GM12878 (cell line): Measurements from ENCODE around the gene TDRD7. TPM values are rescaled to one million over a fixed set of nuclear protein-coding genes. Genes with fewer than 3 reads are reported as not detected.

Experiments
- ATAC-seq: fragments of 200-7000 bp; cut with Tn5 transposase; 3 replicates; pipeline ENCODE4 v1.9.1; 2020; ENCODE audit warnings: mild to moderate bottlenecking, moderate library complexity
- BruUV-seq: library from RNA; stranded (reverse); fragments of 400-500 nt; replicated peaks from 2 replicates; lab custom pipeline; 2021; lab: Mats Ljungman, UMichigan
- CTCF ChIA-PET: fragments of 300-600 bp; sonication (Branson Sonifier 250); formaldehyde crosslinking; extraction: SDS; loops from one replicate; lab custom pipeline; 2021; ENCODE audit warnings: inconsistent platforms; lab: Yijun Ruan, JAX
- POLR2A ChIA-PET: fragments of 350-600 bp; formaldehyde crosslinking; extraction: SDS; loops from one replicate; lab custom pipeline; 2021; ENCODE audit warnings: inconsistent platforms; lab: Charles Lee
- RAD21 ChIA-PET: fragments of 300-600 bp; sonication (Branson Sonifier 250); formaldehyde crosslinking; loops from one replicate; lab custom pipeline; 2023; ENCODE audit warnings: antibody characterized with exemption; ENCODE audit not compliant: unreplicated experiment; lab: Charles Lee
- SMC1A ChIA-PET: fragments of 300-600 bp; sonication (Branson Sonifier 250); formaldehyde crosslinking; loops from one replicate; lab custom pipeline; 2023; ENCODE audit not compliant: unreplicated experiment, uncharacterized antibody; lab: Charles Lee
- DNase-seq: peaks from one replicate; pipeline ENCODE4 v3.0.0-alpha.2; 2011; ENCODE audit warnings: low read depth, low spot score
- FAIRE-seq: peaks from 3 replicates; lab custom pipeline; 2011; peaks lifted over from hg19 to GRCh38; lab: Jason Lieb, UNC
- H2AFZ ChIP-seq: 2 replicates; pipeline ENCODE4 v1.6.0; 2011; ENCODE audit warnings: low read depth, low read length, control low read depth; ENCODE audit not compliant: control insufficient read depth
- H3K27ac ChIP-seq: 2 replicates; pipeline ENCODE4 v1.5.1; 2011; ENCODE audit warnings: control low read depth; ENCODE audit not compliant: control insufficient read depth, insufficient read depth
- H3K27me3 ChIP-seq, 2 experiments: replicated peaks in 1 of 2; 2 replicates each; pipeline versions ENCODE4 v1.6.0 to v1.6.1; 2011; ENCODE audit warnings: low read length in 1 of 2; ENCODE audit not compliant: control insufficient read depth in 2 of 2, insufficient read depth in 2 of 2
- H3K36me3 ChIP-seq, 2 experiments: 2 replicates each; pipeline ENCODE4 v1.5.1; 2011; ENCODE audit warnings: low read length in 1 of 2; ENCODE audit not compliant: control insufficient read depth in 2 of 2, insufficient read depth in 2 of 2
- H3K4me1 ChIP-seq: 2 replicates; pipeline ENCODE4 v1.6.1; 2011; ENCODE audit warnings: mild to moderate bottlenecking, low read length, moderate library complexity, mixed read lengths; ENCODE audit not compliant: control insufficient read depth, insufficient read depth
- H3K4me2 ChIP-seq: 2 replicates; pipeline ENCODE4 v1.6.0; 2011; ENCODE audit warnings: control low read depth; ENCODE audit not compliant: control insufficient read depth, insufficient read depth
- H3K4me3 ChIP-seq: fragments of 200-600 bp; sonication (generic); 2 replicates; pipeline ENCODE4 v1.5.1; 2016
- H3K79me2 ChIP-seq: 2 replicates; pipeline ENCODE4 v1.6.0; 2011; ENCODE audit warnings: low read length; ENCODE audit not compliant: control insufficient read depth, insufficient read depth
- H3K9ac ChIP-seq: 2 replicates; pipeline ENCODE4 v1.8.0; 2011; ENCODE audit warnings: low read length, control low read depth, mixed read lengths; ENCODE audit not compliant: control insufficient read depth, insufficient read depth
- H3K9me3 ChIP-seq: replicated peaks from 3 replicates; pipeline ENCODE4 v1.5.1; 2011; ENCODE audit warnings: mild to moderate bottlenecking, low read length; ENCODE audit not compliant: control insufficient read depth, insufficient read depth
- H4K20me1 ChIP-seq: 2 replicates; pipeline ENCODE4 v1.6.0; 2011; ENCODE audit not compliant: control insufficient read depth, insufficient read depth
- CHD2 ChIP-seq: IDR thresholded peaks from 2 replicates; pipeline ENCODE4 v1.6.1; 2011; ENCODE audit warnings: low read depth, low read length, improper control_type of control experiment, borderline replicate concordance
- CREM ChIP-seq: IDR thresholded peaks from 2 replicates; pipeline ENCODE4 v1.6.1; 2014; ENCODE audit warnings: antibody characterized with exemption, low read depth
- CUX1 ChIP-seq: IDR thresholded peaks from 2 replicates; pipeline ENCODE4 v1.6.1; 2012; ENCODE audit warnings: improper control_type of control experiment, low read depth, low read length; ENCODE audit not compliant: insufficient replicate concordance
- ELK1 ChIP-seq: IDR thresholded peaks from 2 replicates; pipeline ENCODE4 v1.6.1; 2012; ENCODE audit warnings: low read depth, low read length, improper control_type of control experiment
- IKZF2 ChIP-seq, 2 experiments: fragments of 450-650 bp; IDR thresholded peaks; 2 replicates each; pipeline ENCODE4 v1.6.1; 2017; ENCODE audit warnings: mild to moderate bottlenecking in 2 of 2, moderate library complexity in 2 of 2
- NFIC ChIP-seq: IDR thresholded peaks from 2 replicates; pipeline ENCODE4 v1.6.1; 2012; ENCODE audit warnings: low read depth, mild to moderate bottlenecking, inconsistent platforms, low read length, moderate library complexity
- PKNOX1 ChIP-seq: fragments of 450-650 bp; IDR thresholded peaks from 2 replicates; pipeline ENCODE4 v1.6.1; 2016; ENCODE audit warnings: mild to moderate bottlenecking
- RAD51 ChIP-seq: fragments of 450-650 bp; IDR thresholded peaks from 2 replicates; pipeline ENCODE4 v1.6.1; 2016; ENCODE audit warnings: moderate library complexity, mild to moderate bottlenecking, inconsistent platforms
- RUNX3 ChIP-seq: IDR thresholded peaks from 2 replicates; pipeline ENCODE4 v1.6.1; 2012; ENCODE audit warnings: low read length, inconsistent platforms
- TCF12 ChIP-seq: IDR thresholded peaks from 2 replicates; pipeline ENCODE4 v1.6.1; 2011; ENCODE audit warnings: low read depth, mild to moderate bottlenecking, low read length
- TCF3 ChIP-seq: IDR thresholded peaks from 2 replicates; pipeline ENCODE4 v1.6.1; 2012; ENCODE audit warnings: low read depth, mild to moderate bottlenecking, low read length, borderline replicate concordance; ENCODE audit not compliant: insufficient read depth
- ZNF274 ChIP-seq: IDR thresholded peaks from one replicate; pipeline ENCODE4 v1.8.0; 2011; ENCODE audit not compliant: insufficient read length, insufficient read depth
- WGBS: methylation state at CpG from one replicate; pipeline ENCODE4 v1.1.6; 2016; ENCODE audit warnings: low lambda C conversion rate; ENCODE audit not compliant: insufficient replicate concordance, insufficient coverage; ENCODE audit errors: missing lambda C conversion rate; 5-methylcytosine and 5-hydroxymethylcytosine counted together
- in situ Hi-C: fragments of 300-500 bp; cut with MboI; formaldehyde crosslinking; loops from 9 replicates; pipeline ENCODE4 v1.14.3; 2018; ENCODE audit warnings: mixed read lengths
- intact Hi-C: fragments of 100-400 bp; cut with micrococcal nuclease; formaldehyde crosslinking; loops from one replicate; pipeline ENCODE4 v1.14.2; 2022; ENCODE audit not compliant: unreplicated experiment
- polyA plus RNA-seq, 11 experiments: library from polyadenylated mRNA; depleted of rRNA in 4 of 11; unstranded in 6 of 11; stranded (reverse) in 5 of 11; fragments of >200 nt; fragmentation: Nextera tagmentation in 4 of 11; fragmentation: Illumina TruSeq in 1 of 11; extraction: Ambion mirVana in 4 of 11; extraction: Trizol in 1 of 11; gene quantifications; 1 replicate in 1 of 11; 2 replicates in 10 of 11; pipeline versions ENCODE4 v1.2.1 to v1.2.3, GENCODE V29; 2011 to 2016; ENCODE audit warnings: inconsistent platforms in 2 of 11, missing spikeins in 2 of 11, low read depth in 1 of 11
- total RNA-seq, 4 experiments: library from RNA; depleted of rRNA in 3 of 4; stranded (reverse); fragments of >200 nt in 3 of 4; fragmentation: Illumina TruSeq in 1 of 4; extraction: Trizol in 1 of 4; gene quantifications; 2 replicates each; pipeline versions ENCODE4 v1.2.1 to v1.2.3, GENCODE V29; 2013 to 2021

TDRD7 gene
- total and polyA plus RNA-seq, 10 of the 15 experiments (the other 5 are each of a cell fraction or from before 2014, with no cell fraction given) = 5.7 to 26.4 (median 16.2) TPM

GRCh38 chr9:97374811-97375210, 37.1 kb upstream of the TDRD7 start (continued):
- no peak for TF ChIP-seq PKNOX1
- TF ChIP-seq, all 136 proteins: peak for 0

DNA sequence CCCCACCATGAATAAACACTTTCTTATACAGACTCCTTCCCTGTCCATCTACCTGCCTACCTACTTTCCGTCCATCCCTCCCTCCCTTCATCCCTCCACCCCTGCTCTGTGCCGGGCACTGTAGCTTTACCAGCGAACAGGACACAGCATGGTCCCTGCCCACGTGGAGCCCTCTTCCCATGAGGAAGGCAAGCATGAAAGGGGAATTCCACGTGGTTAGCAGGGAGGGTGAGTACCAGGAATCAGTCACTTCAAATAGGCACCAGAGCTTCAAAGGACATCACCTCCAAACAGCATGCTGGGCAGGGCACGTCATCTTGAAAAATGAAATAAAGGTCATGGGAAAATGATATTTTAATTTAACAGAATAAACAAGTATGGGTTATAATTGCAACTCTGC, 35.0 kb upstream of the TDRD7 start:
- no TSS peak for BruUV-seq
- 20% methylated on average over 6 of the region's 6 CpGs for WGBS
- RAD21 ChIA-PET = no interaction called here
- FAIRE-seq (no peak), ATAC-seq (no peak), DNase-seq (no peak)
- SMC1A ChIA-PET = interaction anchor here (2.1 to 2.5 kb wide), 2 partner anchors 9 to 10 kb away, joined by 7 to 9 read pairs; no protein-coding TSS in a partner anchor
- in situ Hi-C loops (no loop called here), intact Hi-C loops (no loop called here)
- no peak overlapping the region for H3K4me3 ChIP-seq
- CTCF ChIA-PET = interaction anchor here (1.4 to 5.4 kb wide), 2 partner anchors 10 to 12 kb away, joined by 3 to 29 read pairs; no protein-coding TSS in a partner anchor
- no peaks in the 10 kb centered on the region for H3K79me2 ChIP-seq
- H3K27ac ChIP-seq = no peak overlapping the region
- H3K4me1 ChIP-seq = no peaks in the 10 kb centered on the region
- no peak overlapping the region for H3K9ac ChIP-seq
- no peak overlapping the region for H3K4me2 ChIP-seq
- no peaks in the 10 kb centered on the region for H4K20me1 ChIP-seq
- H3K27me3 ChIP-seq = no peaks in the 10 kb centered on the region
- POLR2A ChIA-PET = interaction anchor here (1.4 kb wide), 1 partner anchor 9 kb away, joined by 4 read pairs; no protein-coding TSS in a partner anchor
- no peaks in the 10 kb centered on the region for H3K36me3 ChIP-seq
- no peaks in the 10 kb centered on the region for H3K9me3 ChIP-seq
- H2AFZ ChIP-seq = no peak overlapping the region
- TF ChIP-seq TCF3 (no peak), IKZF2 (IDR thresholded peaks at IDR 0.05) (no peak), ELK1 (no peak), CREM (no peak), RUNX3 (no peak), TCF12 (no peak), ZNF274 (no peak), CUX1 (no peak), CHD2 (no peak), RAD51 (no peak), NFIC (no peak)
